IPS-NIHi7 (cell line): Measurements from ENCODE around the gene RPF1.
"Not testable (repeated sequence)": the region's sequence is repeated elsewhere in the genome, so short reads cannot be mapped to it uniquely, and the experiment has no call there.

Source experiments
- DNase-seq: peaks from one replicate; pipeline ENCODE4 v3.0.0; 2012; ENCODE audit warnings: mixed read lengths; ENCODE audit errors: extremely low spot score

RPF1 gene, protein sequence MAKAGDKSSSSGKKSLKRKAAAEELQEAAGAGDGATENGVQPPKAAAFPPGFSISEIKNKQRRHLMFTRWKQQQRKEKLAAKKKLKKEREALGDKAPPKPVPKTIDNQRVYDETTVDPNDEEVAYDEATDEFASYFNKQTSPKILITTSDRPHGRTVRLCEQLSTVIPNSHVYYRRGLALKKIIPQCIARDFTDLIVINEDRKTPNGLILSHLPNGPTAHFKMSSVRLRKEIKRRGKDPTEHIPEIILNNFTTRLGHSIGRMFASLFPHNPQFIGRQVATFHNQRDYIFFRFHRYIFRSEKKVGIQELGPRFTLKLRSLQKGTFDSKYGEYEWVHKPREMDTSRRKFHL

DNA sequence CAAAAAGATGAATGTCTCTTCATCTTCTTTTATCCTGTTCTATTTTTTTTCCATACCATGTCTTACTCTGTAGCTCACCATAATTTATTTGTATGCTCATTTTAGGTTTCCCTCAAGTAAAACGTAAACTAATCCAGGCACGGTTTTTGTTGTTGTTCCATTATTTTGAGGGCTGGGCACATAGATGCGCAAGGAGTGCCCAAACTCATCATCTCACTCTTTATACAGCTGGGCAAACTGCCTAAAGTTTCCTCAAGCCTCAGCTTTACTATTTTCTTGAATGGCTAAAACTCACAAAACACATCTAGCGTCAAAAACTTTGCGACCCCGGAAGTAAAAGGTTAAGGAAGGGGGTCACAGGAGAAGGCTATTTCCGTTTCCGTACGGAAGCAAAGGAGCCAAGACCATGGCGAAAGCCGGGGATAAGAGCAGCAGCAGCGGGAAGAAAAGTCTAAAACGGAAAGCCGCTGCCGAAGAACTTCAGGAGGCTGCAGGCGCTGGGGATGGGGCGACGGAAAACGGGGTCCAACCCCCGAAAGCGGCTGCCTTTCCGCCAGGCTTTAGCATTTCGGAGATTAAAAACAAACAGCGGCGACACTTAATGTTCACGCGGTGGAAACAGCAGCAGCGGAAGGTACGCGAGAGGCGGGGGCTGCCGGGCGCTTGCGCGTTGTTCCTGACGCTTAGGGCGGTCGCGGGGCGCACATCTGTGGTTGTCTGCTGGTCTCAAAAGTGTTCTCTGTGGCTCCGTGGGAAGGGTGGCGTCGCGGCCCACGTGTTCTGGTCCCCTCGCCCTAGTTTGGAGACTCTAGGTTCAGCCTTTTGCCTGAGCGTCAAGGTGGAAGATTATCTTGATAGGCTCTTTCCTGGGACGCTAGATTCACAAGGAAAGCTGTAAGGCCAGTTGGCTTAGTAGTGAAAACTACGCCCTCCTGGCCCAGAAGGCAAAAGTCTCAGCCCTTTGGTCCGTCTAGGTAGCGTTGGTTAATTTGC is at the start of gene RPF1:
RPF1 (plus strand) TSS at position 391 of the 993 bp plus-strand sequence; CDS start at position 407, 16 bp downstream.
- DNase-seq, result peak; percentile 81

GRCh38 chr1:84430546-84430945 is 48.5 kb upstream of the RPF1 start:
- DNase-seq, result no peak

GRCh38 chr1:84433258-84434080 is 45.6 kb upstream of the RPF1 start:
- DNase-seq, result peak; percentile 56

GRCh38 chr1:84434081-84434769 is 44.8 kb upstream of the RPF1 start:
- no peak for DNase-seq

- DNase-seq, result no peak
Observed at GRCh38 chr1:84434801-84435549, 44.1 kb upstream of the RPF1 start.

DNA sequence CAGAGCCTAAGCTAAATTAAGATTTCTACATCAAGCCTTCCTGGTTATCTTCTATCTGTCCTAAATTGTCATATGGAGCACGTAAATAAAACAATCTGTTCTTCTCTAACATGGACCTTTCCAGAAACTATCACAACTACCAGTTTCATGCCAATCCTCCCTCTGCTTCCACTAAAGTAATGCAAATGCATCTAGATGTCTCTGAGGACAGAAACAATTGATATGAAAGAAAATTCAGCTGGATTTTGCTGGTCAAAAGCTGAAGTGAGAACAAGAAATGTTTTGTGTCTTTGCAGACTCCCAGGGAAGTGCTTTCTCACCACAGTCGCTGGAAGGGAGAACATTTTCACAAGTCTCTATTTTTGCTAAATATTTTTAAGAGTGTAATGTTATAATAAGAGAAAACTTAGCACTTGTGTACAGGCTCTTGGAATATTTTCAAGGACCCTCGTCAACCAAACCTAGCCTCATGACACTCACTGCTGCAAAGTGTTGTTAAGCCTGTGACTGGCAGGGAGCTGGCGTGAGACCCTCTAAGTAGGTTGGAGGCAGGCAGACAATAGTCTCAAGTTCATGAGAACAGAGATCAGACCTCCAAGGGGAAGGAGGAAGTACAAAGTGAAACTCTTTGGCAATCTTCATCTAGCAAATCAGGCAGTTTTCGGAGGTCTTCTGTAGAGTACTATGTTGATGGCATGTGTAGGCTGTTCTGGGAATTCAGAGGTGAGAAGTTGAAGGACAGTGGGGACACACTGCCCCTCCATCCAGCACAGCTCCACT is 42.0 kb upstream of the RPF1 start:
- DNase-seq, result no peak

- no peak for DNase-seq
Observed at GRCh38 chr1:84442256-84442655, 36.8 kb upstream of the RPF1 start.

DNA sequence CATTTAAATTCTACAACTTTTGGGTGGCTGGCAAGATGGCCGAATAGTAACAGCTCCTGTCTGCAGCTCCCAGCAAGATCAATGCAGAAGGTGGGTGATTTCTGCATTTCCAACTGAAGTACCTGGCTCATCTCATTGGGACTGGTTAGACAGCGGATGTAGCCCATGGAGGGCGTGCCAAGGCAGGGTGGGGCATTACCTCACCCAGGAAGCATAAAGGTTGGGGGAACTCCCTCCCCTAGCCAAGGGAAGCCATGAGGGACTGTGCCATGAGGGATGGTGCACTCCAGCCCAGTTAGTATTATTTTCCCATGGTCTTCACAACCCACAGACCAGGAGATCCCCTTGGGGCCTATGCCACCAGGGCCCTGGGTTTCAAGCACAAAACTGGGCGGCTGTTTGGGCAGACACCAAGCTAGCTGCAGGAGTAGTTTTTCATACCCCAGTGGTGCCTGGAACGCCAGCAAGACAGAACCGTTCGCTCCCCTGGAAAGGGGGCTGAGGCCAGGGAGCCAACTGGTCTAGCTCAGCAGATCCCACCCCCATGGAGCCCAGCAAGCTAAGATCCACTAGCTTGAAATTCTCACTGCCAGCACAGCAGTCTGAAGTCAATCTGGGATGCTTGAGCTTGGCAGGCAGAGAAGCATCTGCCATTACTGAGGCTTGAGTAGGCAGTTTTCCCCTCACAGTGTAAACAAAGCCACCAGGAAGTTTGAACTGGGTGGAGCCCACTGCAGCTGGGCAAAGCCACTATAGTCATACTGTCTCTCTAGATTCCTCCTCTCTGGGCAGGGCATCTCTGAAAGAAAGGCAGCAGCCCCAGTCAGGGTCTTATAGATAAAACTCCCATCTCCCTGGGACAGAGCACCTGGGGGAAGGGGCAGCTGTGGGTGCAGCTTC is 36.1 kb upstream of the RPF1 start:
- DNase-seq, result not testable (repeated sequence)

DNA sequence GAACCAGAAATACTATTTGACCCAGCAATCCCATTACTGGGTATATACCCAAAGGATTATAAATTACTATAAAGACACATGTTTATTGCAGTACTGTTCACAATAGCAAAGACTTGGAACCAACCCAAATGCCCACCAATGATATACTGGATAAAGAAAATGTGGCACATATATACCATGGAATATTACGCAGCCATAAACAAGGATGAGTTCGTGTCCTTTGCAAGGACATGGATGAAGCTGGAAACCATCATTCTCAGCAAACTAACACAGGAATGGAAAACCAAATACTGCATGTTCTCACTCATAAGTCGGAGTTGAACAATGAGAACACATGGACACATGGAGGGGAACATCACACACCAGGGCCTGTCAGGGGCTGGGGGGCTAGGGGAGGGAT is 30.4 kb upstream of the RPF1 start:
- DNase-seq, result not testable (repeated sequence)

DNA sequence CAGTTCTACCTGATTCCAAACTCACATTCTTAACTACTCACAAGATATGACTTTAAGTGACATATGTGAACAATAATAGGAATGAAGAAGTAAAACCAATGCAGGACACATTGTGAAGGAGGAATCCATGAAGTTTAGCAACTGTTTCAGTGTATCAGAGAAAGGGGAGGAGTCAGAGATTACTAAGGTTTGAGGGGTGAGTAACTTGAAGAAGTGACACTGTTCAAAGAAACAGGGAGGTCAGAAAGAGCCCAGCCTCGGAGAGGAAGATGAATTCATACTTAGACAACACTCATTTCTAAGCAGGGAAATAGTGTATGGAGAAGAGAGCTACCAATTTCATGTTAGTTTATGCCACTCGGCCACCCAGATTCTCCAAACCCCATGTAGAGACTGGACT is 28.2 kb upstream of the RPF1 start:
- no peak for DNase-seq

DNA sequence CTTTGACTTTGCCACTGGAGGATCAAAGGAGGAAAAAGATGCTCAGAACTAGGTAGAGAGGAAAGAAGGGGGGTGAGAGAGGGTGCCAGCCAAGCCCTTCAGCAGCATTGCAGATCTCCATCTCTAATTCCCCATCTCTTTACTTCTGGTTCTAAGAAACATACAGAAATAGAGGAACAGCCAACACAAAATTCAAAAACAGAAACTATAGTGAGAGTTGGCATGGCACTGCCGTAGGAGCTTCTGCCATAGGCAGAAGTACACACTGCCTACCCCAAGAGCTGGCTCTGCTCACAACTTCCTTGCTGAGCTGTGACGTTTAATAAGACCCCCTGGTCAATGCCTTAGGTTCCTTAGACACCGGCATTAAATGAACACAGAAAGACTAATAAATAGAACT is 26.6 kb upstream of the RPF1 start:
- no peak for DNase-seq

DNA sequence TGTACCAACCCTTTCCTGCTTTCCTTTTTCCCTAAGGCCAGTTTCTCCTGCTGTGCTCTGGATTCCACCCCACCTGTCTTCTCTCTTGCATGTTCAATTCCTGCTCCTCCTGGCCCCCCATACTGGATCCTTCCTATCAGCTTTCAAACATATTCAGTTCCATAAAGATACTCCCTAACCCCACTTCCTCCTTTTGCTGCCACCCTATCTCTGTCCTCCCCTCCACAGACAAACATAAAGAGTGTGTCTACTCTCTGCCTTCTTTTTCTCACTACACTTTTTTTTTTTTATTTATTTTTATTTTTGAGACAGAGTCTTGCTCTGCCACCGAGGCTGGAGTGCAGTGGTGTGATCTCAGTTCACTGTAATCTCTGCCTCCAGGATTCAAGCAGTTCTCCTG is 16.9 kb upstream of the RPF1 start:
- no peak for DNase-seq

GRCh38 chr1:84467298-84467697 is 11.8 kb upstream of the RPF1 start:
- DNase-seq, result no peak

DNA sequence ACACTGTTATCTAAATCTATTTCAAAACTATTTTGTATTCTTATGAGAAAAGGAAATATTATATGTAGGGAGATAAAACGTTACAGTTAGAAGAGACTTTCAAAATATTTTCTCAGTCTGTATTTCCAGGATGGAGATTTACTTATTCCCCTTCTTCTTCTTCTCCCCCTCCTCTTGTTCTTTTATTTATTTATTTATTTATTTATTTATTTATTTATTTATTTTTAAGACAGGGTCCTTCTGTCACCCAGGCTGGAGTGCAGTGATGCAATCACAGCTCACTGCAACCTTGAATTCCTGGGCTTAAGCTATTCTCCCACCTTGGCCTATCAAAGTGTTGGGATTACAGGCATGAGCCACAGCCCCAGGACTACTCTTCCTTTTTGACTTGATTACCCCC is 2.8 kb upstream of the RPF1 start:
- DNase-seq, result no peak

DNA sequence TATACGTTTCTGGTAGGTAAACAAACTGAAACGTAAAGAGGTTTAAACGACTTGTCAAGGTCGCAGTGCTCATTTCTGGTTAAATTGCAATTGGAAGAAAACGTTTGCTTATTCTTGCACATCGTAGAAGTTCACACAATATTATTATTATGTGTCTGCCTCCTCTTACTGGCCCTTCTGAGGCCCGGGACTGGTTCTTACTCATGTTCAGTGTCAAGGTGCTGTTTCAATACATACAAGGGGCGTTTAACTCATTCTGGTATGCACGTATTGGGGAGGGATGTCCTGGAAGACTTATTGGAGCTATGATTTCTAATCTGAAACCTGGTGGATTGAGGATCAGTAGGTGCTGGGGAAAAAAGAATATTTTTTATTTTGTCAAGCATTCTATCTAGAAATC is 932 bp downstream of the RPF1 start:
- no peak for DNase-seq

- no peak for DNase-seq
Observed at GRCh38 chr1:84480650-84481049, 1.6 kb downstream of the RPF1 start.

DNA sequence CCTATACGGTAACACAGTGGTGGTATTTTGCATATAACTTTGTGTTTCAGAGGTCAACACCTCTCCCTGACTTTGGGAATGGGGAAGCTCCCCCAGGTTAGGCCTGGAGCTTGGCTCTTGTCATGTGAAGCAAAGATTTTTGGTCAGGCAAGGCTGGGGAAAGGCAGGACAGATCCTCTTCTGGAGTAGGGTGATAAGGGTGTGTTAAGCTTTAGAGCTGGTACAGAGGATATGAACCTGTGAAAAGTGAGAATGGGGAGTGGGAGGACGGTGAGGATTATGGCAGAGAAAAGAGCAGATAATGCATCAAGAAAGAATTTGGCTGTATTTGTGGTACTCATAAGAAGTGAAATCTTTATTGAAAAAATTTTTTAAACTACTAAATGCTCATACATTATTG is 2.3 kb downstream of the RPF1 start:
- DNase-seq, result no peak

DNA sequence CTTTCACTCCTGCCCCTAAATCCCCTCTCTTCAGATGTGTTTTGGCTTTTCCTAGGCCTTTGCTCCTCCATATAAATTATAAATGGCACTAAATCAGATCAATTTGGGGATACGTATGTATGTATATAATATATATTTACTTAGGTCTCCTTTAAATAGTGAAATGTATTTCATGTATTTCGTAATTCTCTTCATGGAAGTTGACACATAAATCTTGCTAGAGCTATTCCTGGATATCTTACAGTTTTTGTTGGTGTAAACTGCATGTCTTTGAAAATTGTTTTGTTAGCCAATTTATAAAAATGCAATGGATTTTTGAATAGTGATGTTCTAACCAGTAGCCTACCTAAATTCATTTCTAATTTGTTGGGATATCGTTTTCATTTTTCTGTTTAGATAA is 9.0 kb downstream of the RPF1 start:
- DNase-seq, result no peak

DNA sequence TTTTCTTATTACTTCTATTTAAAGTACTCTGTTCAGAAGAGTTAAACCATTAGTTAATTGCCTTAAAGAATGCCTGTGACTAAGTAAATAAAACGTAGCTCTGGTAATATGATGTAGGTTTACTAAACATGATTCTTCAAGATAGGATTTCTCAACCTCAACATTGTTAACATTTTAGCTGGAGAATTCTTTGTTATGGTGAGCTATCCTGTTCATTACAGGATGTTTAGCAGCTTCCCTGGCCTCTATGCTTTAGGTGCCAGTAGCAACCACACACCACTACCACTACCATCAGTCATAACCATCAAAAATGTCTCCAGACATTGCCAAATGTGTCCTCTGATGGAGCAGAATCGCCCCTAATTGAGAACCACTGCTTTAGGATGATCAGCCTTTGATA is 10.7 kb downstream of the RPF1 start:
- no peak for DNase-seq
